Measurements from ENCODE around the gene ISG20L2.

The ISG20L2 gene

GRCh38 chr1:156707417-156708217 is 20.9 kb downstream of the ISG20L2 start:
- DNase-seq (ENCODE audit: low read depth in 2 of 2, low spot score in 1 of 2): no peak

- no peak for DNase-seq (ENCODE audit: low read depth in 2 of 2, low spot score in 1 of 2)
Observed at GRCh38 chr1:156706657-156707416, 21.7 kb downstream of the ISG20L2 start.

- peak in 1 of 2 donors; percentile 60 for DNase-seq (ENCODE audit: low read depth in 2 of 2, low spot score in 1 of 2)
Observed at GRCh38 chr1:156705918-156706656, 22.5 kb downstream of the ISG20L2 start.

- DNase-seq (ENCODE audit: low read depth in 2 of 2, low spot score in 1 of 2): no peak
Observed at GRCh38 chr1:156705321-156705917, 23.1 kb downstream of the ISG20L2 start, which contains the start of gene CRABP2. CRABP2 (minus strand) TSS chr1:156705583; CDS start chr1:156705446, 137 bp downstream.

- no peak for DNase-seq (ENCODE audit: low read depth in 2 of 2, low spot score in 1 of 2)
Observed at GRCh38 chr1:156704930-156705320, 23.6 kb downstream of the ISG20L2 start.

- no peak for DNase-seq (ENCODE audit: low read depth in 2 of 2, low spot score in 1 of 2)
Observed at GRCh38 chr1:156704166-156704711, 24.3 kb downstream of the ISG20L2 start.

GRCh38 chr1:156703741-156704140 is 24.8 kb downstream of the ISG20L2 start:
- DNase-seq (ENCODE audit: low read depth in 2 of 2, low spot score in 1 of 2): no peak

- no peak for DNase-seq (ENCODE audit: low read depth in 2 of 2, low spot score in 1 of 2)
Observed at GRCh38 chr1:156703336-156703735, 25.2 kb downstream of the ISG20L2 start.

- DNase-seq (ENCODE audit: low read depth in 2 of 2, low spot score in 1 of 2): no peak
Observed at GRCh38 chr1:156700736-156701531, 27.6 kb downstream of the ISG20L2 start.

GRCh38 chr1:156698995-156699394 is 29.6 kb downstream of the ISG20L2 start:
- no peak for DNase-seq (ENCODE audit: low read depth in 2 of 2, low spot score in 1 of 2)

- no peak for DNase-seq (ENCODE audit: low read depth in 2 of 2, low spot score in 1 of 2)
Observed at GRCh38 chr1:156697481-156697880, 31.1 kb downstream of the ISG20L2 start.

GRCh38 chr1:156696755-156697154 is 31.8 kb downstream of the ISG20L2 start:
- no peak for DNase-seq (ENCODE audit: low read depth in 2 of 2, low spot score in 1 of 2)

- DNase-seq (ENCODE audit: low read depth in 2 of 2, low spot score in 1 of 2): no peak
Observed at GRCh38 chr1:156694690-156694962, 33.9 kb downstream of the ISG20L2 start.

- no peak for DNase-seq (ENCODE audit: low read depth in 2 of 2, low spot score in 1 of 2)
Observed at GRCh38 chr1:156693848-156694689, 34.5 kb downstream of the ISG20L2 start.

- DNase-seq (ENCODE audit: low read depth in 2 of 2, low spot score in 1 of 2): no peak
Observed at GRCh38 chr1:156692925-156693847, 35.4 kb downstream of the ISG20L2 start.

GRCh38 chr1:156692441-156692924 is 36.1 kb downstream of the ISG20L2 start:
- no peak for DNase-seq (ENCODE audit: low read depth in 2 of 2, low spot score in 1 of 2)

- no peak for DNase-seq (ENCODE audit: low read depth in 2 of 2, low spot score in 1 of 2)
Observed at GRCh38 chr1:156691665-156692440, 36.7 kb downstream of the ISG20L2 start.
